Measurements from ENCODE around the gene RASGRP4.

- TF ChIP-seq CTCF (conservative IDR thresholded peaks at IDR 0.05) (no peak), EZH2 (IDR thresholded peaks at IDR 0.05; ENCODE audit: low read depth) (no peak)
These were observed 3.6 kb downstream of the RASGRP4 start for GRCh38 chr19:38422438-38422837.
